NCI-H187 (cell line): ENCODE data around the gene GSK3B.
"Not testable (repeated sequence)": the region's sequence is repeated elsewhere in the genome, so short reads cannot be mapped to it uniquely, and the experiment has no call there.

Experiments used
- DNase-seq, 2 experiments: peaks; one replicate each; lab custom pipeline; 2025; lab: John Stamatoyannopoulos, UW

GSK3B gene

GRCh38 chr3:119933207-119933606, 161.0 kb downstream of the GSK3B start:
- no peak for DNase-seq

- DNase-seq: no peak
Measured at GRCh38 chr3:119930286-119930685, 164.0 kb downstream of the GSK3B start.

- no peak for DNase-seq
Measured at GRCh38 chr3:119927190-119927589, 167.1 kb downstream of the GSK3B start.

GRCh38 chr3:119924111-119925094, 169.8 kb downstream of the GSK3B start:
- DNase-seq: no peak

- no peak for DNase-seq
Measured at GRCh38 chr3:119918992-119919933, 175.0 kb downstream of the GSK3B start.

GRCh38 chr3:119913021-119913420, 181.2 kb downstream of the GSK3B start:
- DNase-seq: no peak

- DNase-seq: no peak
Measured at GRCh38 chr3:119912220-119912619, 182.0 kb downstream of the GSK3B start.

GRCh38 chr3:119911748-119912147, 182.5 kb downstream of the GSK3B start:
- no peak for DNase-seq

- DNase-seq: no peak
Measured at GRCh38 chr3:119902061-119902460, 192.2 kb downstream of the GSK3B start.

GRCh38 chr3:119901148-119901547, 193.1 kb downstream of the GSK3B start:
- no peak for DNase-seq

- DNase-seq: no peak
Measured at GRCh38 chr3:119899192-119899511, 195.1 kb downstream of the GSK3B start.

GRCh38 chr3:119898478-119899191, 195.6 kb downstream of the GSK3B start:
- no peak for DNase-seq

GRCh38 chr3:119894195-119894594, 200.1 kb downstream of the GSK3B start:
- no peak for DNase-seq

GRCh38 chr3:119893769-119894168, 200.5 kb downstream of the GSK3B start:
- no peak for DNase-seq

GRCh38 chr3:119891944-119892721, 202.1 kb downstream of the GSK3B start:
- DNase-seq: no peak

- not testable (repeated sequence) for DNase-seq
Measured at GRCh38 chr3:119888681-119889080, 205.6 kb downstream of the GSK3B start.

- DNase-seq: no peak
Measured at GRCh38 chr3:119885746-119886530, 208.3 kb downstream of the GSK3B start.

GRCh38 chr3:119884161-119884557, 210.1 kb downstream of the GSK3B start:
- no peak for DNase-seq

- DNase-seq: no peak
Measured at GRCh38 chr3:119883461-119884160, 210.6 kb downstream of the GSK3B start.

- no peak for DNase-seq
Measured at GRCh38 chr3:119880966-119881365, 213.3 kb downstream of the GSK3B start.
